Ishikawa (cell line): ENCODE data around the gene MYH2.

Experiments used
- CEBPB ChIP-seq: IDR thresholded peaks from 2 replicates; pipeline ENCODE4 v1.6.1; 2012
- CREB1 ChIP-seq: IDR thresholded peaks from 2 replicates; pipeline ENCODE4 v1.6.1; 2012; ENCODE audit warnings: low read depth
- EGR1 ChIP-seq: IDR thresholded peaks from 2 replicates; pipeline ENCODE4 v1.6.1; 2012
- EP300 ChIP-seq: IDR thresholded peaks from 2 replicates; pipeline ENCODE4 v1.6.1; 2012; ENCODE audit warnings: borderline replicate concordance
- FOXM1 ChIP-seq: IDR thresholded peaks from 2 replicates; pipeline ENCODE4 v1.6.1; 2012; ENCODE audit warnings: low read depth, borderline replicate concordance
- NFIC ChIP-seq: IDR thresholded peaks from 2 replicates; pipeline ENCODE4 v1.6.1; 2012
- RAD21 ChIP-seq: IDR thresholded peaks from 2 replicates; pipeline ENCODE4 v1.6.1; 2012; ENCODE audit warnings: low read depth
- TAF1 ChIP-seq: IDR thresholded peaks from 2 replicates; pipeline ENCODE4 v1.6.1; 2012; ENCODE audit warnings: low read depth, mild to moderate bottlenecking
- TCF12 ChIP-seq: IDR thresholded peaks from 2 replicates; pipeline ENCODE4 v1.6.1; 2012; ENCODE audit warnings: low read depth
- TEAD4 ChIP-seq: IDR thresholded peaks from 2 replicates; pipeline ENCODE4 v1.6.1; 2012
- YY1 ChIP-seq: IDR thresholded peaks from 2 replicates; pipeline ENCODE4 v1.6.1; 2012; ENCODE audit warnings: low read depth
- TF ChIP-seq, protein P1 (sequence below): IDR thresholded peaks from 2 replicates; pipeline ENCODE4 v1.6.1; 2012
- TF ChIP-seq, protein P2 (sequence below): IDR thresholded peaks from 2 replicates; pipeline ENCODE4 v1.6.1; 2012
- TF ChIP-seq, protein P3 (sequence below): IDR thresholded peaks from 2 replicates; pipeline ENCODE4 v1.6.1; 2012; ENCODE audit warnings: low read depth, mild to moderate bottlenecking

MYH2 gene

DNA sequence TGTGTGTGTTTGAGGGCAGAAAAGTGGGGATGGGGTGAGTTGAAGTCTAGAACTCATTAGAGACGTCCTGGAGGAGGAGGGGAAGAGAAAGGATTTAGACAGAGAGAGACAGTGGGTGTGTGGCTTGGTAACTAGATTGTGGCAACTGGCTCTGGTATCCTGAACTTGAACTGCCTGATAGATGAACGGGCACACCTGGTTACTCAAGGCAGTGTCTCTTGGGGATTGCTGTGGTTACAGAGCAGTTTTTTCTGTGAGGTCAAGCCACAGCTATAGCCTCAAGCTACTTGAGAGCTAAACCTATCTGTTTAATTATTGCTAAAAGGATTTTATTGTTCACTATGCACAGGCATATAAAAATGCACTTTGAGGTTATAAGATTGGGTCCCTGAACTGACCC, 29.8 kb upstream of the MYH2 start:
- TF ChIP-seq TAF1: no peak
- TF ChIP-seq CEBPB: no peak
- no peak for TF ChIP-seq YY1
- TF ChIP-seq EP300: no peak
- TF ChIP-seq NFIC: no peak
- TF ChIP-seq, protein P1, sequence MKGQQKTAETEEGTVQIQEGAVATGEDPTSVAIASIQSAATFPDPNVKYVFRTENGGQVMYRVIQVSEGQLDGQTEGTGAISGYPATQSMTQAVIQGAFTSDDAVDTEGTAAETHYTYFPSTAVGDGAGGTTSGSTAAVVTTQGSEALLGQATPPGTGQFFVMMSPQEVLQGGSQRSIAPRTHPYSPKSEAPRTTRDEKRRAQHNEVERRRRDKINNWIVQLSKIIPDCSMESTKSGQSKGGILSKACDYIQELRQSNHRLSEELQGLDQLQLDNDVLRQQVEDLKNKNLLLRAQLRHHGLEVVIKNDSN: no peak

DNA sequence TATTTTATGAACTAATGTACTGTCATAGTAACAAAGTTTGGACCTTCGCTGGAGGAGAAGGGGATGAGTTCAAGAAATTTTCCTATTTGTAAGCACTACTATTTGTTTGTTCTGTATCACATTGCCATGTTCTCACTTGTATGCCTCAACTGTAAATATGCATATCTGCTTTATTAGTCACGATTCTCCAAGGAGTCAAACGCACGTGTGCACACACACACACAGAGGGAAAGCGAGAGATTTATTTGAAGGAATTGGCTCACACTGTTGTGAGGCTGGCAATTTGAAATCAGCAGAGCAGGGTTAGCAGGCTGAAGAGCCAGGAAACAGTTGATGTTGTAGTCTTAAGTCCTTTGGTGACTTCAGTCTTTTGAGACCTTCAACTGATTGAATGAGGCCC, 24.9 kb upstream of the MYH2 start:
- no peak for TF ChIP-seq RAD21
- TF ChIP-seq, protein P2, sequence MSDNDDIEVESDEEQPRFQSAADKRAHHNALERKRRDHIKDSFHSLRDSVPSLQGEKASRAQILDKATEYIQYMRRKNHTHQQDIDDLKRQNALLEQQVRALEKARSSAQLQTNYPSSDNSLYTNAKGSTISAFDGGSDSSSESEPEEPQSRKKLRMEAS: no peak
- no peak for TF ChIP-seq TAF1
- TF ChIP-seq TCF12: no peak
- no peak for TF ChIP-seq CEBPB
- TF ChIP-seq, protein P3, sequence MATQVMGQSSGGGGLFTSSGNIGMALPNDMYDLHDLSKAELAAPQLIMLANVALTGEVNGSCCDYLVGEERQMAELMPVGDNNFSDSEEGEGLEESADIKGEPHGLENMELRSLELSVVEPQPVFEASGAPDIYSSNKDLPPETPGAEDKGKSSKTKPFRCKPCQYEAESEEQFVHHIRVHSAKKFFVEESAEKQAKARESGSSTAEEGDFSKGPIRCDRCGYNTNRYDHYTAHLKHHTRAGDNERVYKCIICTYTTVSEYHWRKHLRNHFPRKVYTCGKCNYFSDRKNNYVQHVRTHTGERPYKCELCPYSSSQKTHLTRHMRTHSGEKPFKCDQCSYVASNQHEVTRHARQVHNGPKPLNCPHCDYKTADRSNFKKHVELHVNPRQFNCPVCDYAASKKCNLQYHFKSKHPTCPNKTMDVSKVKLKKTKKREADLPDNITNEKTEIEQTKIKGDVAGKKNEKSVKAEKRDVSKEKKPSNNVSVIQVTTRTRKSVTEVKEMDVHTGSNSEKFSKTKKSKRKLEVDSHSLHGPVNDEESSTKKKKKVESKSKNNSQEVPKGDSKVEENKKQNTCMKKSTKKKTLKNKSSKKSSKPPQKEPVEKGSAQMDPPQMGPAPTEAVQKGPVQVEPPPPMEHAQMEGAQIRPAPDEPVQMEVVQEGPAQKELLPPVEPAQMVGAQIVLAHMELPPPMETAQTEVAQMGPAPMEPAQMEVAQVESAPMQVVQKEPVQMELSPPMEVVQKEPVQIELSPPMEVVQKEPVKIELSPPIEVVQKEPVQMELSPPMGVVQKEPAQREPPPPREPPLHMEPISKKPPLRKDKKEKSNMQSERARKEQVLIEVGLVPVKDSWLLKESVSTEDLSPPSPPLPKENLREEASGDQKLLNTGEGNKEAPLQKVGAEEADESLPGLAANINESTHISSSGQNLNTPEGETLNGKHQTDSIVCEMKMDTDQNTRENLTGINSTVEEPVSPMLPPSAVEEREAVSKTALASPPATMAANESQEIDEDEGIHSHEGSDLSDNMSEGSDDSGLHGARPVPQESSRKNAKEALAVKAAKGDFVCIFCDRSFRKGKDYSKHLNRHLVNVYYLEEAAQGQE: no peak

GRCh38 chr17:10563991-10564660, 14.7 kb upstream of the MYH2 start:
- TF ChIP-seq FOXM1 (no peak), TCF12 (no peak), RAD21 (no peak), TAF1 (no peak), YY1 (no peak), NFIC (no peak), CEBPB (no peak)
- TF ChIP-seq, protein P2: no peak

DNA sequence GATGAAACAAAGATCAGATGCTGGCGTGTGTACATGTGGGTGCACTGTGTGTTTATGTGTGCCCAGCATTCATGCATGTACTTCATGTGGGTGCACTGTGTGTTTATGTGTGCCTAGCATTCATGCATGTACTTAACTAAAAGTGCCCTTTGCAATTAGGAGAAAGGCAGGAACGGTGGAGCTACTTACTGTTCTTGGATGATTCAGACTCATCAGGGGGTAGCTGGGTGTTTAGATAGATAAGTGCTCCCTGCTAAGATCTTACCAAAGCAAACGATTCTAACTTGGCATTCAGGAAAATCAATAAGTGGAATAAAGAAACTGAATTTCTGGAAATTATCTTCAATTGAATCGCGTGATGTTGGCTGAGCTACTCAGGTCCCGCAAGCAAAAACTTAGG, 8.6 kb upstream of the MYH2 start:
- TF ChIP-seq CEBPB (no peak), EGR1 (no peak), TCF12 (no peak), NFIC (no peak), RAD21 (no peak), TAF1 (no peak), CREB1 (no peak)
- TF ChIP-seq, protein P3: no peak
- TF ChIP-seq, protein P2: no peak
- TF ChIP-seq, protein P1: no peak

DNA sequence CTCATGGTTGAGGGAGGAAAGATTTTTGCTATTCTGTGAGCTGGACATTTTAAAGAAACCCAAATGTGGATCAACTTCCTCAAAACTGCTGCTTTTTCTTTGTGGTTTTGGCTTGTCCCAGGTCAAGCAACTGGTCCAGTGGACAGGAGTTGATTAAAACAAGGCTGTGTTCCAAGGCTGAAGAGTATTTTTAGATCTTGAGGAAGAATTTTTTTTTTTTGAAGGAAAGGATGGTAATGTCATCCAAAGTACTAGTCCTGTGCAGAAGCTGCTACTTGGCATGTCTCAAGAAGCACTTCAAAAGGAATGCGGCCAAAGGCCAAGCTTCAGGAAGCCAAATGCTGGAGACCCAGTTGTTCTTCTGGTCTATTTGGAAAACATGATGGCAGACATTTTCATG, 8.0 kb upstream of the MYH2 start:
- TF ChIP-seq FOXM1 (no peak), YY1 (no peak), TEAD4 (no peak)
- TF ChIP-seq, protein P3: no peak
